ENCODE results near the gene PTP4A1. TPM values are rescaled to one million over a fixed set of nuclear protein-coding genes. Genes with fewer than 3 reads are reported as not detected.
A peak's percentile ranks its signal among the peaks of the same experiment; 100 is the strongest.

The PTP4A1 gene
- total and polyA plus RNA-seq, 2 of the 13 experiments (the other 11 are each of a cell fraction or from before 2014, with no cell fraction given) = 141 to 376 TPM

DNA sequence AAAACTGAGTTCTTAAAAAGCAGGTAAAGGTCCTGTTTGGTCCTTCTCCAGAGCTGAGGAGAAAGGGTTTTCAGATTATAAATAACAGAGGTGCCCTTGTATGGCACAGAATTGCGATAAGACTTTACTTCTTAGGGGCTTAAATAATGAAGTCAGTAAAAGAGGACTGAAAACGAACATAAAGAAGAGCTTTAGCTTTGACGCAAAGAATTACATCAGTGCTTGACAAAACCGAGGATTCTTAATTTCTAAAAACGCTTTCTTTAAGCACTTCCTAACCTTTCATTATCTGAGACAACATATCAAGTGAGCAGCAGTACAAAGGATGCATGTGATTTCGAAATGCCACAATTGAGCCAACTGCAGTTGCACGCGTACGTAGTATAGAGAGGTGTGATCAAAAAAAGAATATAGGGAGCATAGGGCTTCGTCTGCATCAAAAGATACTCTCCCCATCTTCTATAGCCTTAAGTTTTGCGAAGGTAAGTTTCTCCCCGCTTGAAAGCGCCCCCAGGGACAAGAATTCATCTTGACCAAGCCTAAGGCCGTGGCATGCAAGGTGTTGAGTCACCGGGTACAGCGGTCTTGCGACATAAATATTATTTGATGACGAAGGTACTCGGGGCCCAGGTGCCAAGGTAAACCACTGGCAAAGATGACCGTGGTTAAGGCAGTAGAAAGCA, 778 bp upstream of the PTP4A1 start (continued):
- TF ChIP-seq CSRNP1 (CRISPR knock-in tag; IDR thresholded peaks at IDR 0.05) (0 out of 2 replicates have a peak, but pooled peaks have one; percentile 36), YEATS4 (CRISPR knock-in tag; IDR thresholded peaks at IDR 0.05; ENCODE audit: borderline replicate concordance) (no peak), HDAC2 (CRISPR knock-in tag; IDR thresholded peaks at IDR 0.05) (peak; percentile 39; the same call in 1 of the 2 replicates), SRSF4 (IDR thresholded peaks at IDR 0.05; ENCODE audit: low read depth, low read length, poor library complexity, severe bottlenecking) (peak; percentile 8), SSRP1 (CRISPR knock-in tag; IDR thresholded peaks at IDR 0.05) (peak; percentile 15; the same call in 1 of the 2 replicates), SAP130 (CRISPR knock-in tag; IDR thresholded peaks at IDR 0.05; ENCODE audit: low read depth) (peak; percentile 5), MEIS2 (CRISPR knock-in tag; IDR thresholded peaks at IDR 0.05) (no peak), ARNTL (CRISPR knock-in tag; IDR thresholded peaks at IDR 0.05) (0 out of 2 replicates have a peak, but pooled peaks have one; percentile 8), ZHX2 (IDR thresholded peaks at IDR 0.05; ENCODE audit: low read depth) (peak; percentile 46; the same call in 1 of the 2 replicates), ZHX2 (CRISPR knock-in tag; IDR thresholded peaks at IDR 0.05; ENCODE audit: borderline replicate concordance) (no peak), KLF13 (CRISPR knock-in tag; IDR thresholded peaks at IDR 0.05) (no peak), CREM (IDR thresholded peaks at IDR 0.05) (peak; percentile 55; the same call in 1 of the 2 replicates), CREM (CRISPR knock-in tag; IDR thresholded peaks at IDR 0.05) (no peak), SIX1 (CRISPR knock-in tag; IDR thresholded peaks at IDR 0.05; ENCODE audit: borderline replicate concordance) (0 out of 2 replicates have a peak, but pooled peaks have one; percentile 35)
- TF ChIP-seq, protein P1, sequence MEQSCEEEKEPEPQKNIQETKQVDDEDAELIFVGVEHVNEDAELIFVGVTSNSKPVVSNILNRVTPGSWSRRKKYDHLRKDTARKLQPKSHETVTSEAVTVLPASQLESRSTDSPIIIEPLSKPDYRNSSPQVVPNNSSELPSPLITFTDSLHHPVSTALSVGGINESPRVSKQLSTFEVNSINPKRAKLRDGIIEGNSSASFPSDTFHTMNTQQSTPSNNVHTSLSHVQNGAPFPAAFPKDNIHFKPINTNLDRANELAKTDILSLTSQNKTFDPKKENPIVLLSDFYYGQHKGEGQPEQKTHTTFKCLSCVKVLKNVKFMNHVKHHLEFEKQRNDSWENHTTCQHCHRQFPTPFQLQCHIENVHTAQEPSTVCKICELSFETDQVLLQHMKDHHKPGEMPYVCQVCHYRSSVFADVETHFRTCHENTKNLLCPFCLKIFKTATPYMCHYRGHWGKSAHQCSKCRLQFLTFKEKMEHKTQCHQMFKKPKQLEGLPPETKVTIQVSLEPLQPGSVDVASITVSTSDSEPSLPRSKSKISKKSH (CRISPR knock-in tag; IDR thresholded peaks at IDR 0.05; ENCODE audit: borderline replicate concordance) = no peak
